Naive B cell (primary cell): ENCODE results near the gene CCDC74A. TPM values are rescaled to one million over a fixed set of nuclear protein-coding genes. Genes with fewer than 3 reads are reported as not detected.
"Not testable (repeated sequence)": the region's sequence is repeated elsewhere in the genome, so short reads cannot be mapped to it uniquely, and the experiment has no call there.

Source experiments
- ATAC-seq, 2 donors: fragments of 150-1000 bp; cut with Tn5 transposase; 2 replicates each; pipeline ENCODE4 v1.10.0; 2021; ENCODE audit warnings: low read depth in 2 of 2, mild to moderate bottlenecking in 2 of 2, moderate library complexity in 2 of 2
- DNase-seq: peaks from one replicate; pipeline ENCODE4 v3.0.0; 2022
- H3K27ac Mint-ChIP-seq, 6 donors: one replicate each; pipeline ENCODE4 v1.8.0; 2020 to 2022; ENCODE audit warnings: mild to moderate bottlenecking in 6 of 6, mixed read lengths in 6 of 6, moderate library complexity in 5 of 6, inconsistent platforms in 2 of 6
- H3K27me3 Mint-ChIP-seq, 3 donors: one replicate each; pipeline ENCODE4 v1.8.0; 2021 to 2022; ENCODE audit warnings: mixed read lengths in 3 of 3, mild to moderate bottlenecking in 1 of 3
- H3K36me3 Mint-ChIP-seq, 2 donors: one replicate each; pipeline ENCODE4 v1.8.0; 2020 to 2022; ENCODE audit warnings: mixed read lengths in 2 of 2, inconsistent platforms in 1 of 2, mild to moderate bottlenecking in 1 of 2
- H3K4me1 Mint-ChIP-seq, 3 donors: one replicate each; pipeline ENCODE4 v1.8.0; 2020 to 2022; ENCODE audit warnings: mixed read lengths in 3 of 3, inconsistent platforms in 1 of 3, mild to moderate bottlenecking in 1 of 3, moderate library complexity in 1 of 3
- H3K4me3 Mint-ChIP-seq, 8 donors: one replicate each; pipeline ENCODE4 v1.8.0; 2020 to 2022; ENCODE audit warnings: mild to moderate bottlenecking in 8 of 8, mixed read lengths in 8 of 8, moderate library complexity in 8 of 8, inconsistent platforms in 2 of 8
- H3K9me3 Mint-ChIP-seq, 7 donors: one replicate each; pipeline ENCODE4 v1.8.0; 2020 to 2022; ENCODE audit warnings: mixed read lengths in 7 of 7, mild to moderate bottlenecking in 5 of 7, inconsistent platforms in 2 of 7, moderate library complexity in 1 of 7
- polyA plus RNA-seq, 6 donors: library from polyadenylated mRNA; unstranded; fragments of 300-500 nt; fragmentation: Illumina TruSeq; gene quantifications; one replicate each; pipeline ENCODE4 v1.2.3, GENCODE V29; 2021; ENCODE audit warnings: low read depth in 6 of 6

The CCDC74A gene
- polyA plus RNA-seq, 6 donors from 2014 or later: 0.27 TPM; not detected in 4

DNA sequence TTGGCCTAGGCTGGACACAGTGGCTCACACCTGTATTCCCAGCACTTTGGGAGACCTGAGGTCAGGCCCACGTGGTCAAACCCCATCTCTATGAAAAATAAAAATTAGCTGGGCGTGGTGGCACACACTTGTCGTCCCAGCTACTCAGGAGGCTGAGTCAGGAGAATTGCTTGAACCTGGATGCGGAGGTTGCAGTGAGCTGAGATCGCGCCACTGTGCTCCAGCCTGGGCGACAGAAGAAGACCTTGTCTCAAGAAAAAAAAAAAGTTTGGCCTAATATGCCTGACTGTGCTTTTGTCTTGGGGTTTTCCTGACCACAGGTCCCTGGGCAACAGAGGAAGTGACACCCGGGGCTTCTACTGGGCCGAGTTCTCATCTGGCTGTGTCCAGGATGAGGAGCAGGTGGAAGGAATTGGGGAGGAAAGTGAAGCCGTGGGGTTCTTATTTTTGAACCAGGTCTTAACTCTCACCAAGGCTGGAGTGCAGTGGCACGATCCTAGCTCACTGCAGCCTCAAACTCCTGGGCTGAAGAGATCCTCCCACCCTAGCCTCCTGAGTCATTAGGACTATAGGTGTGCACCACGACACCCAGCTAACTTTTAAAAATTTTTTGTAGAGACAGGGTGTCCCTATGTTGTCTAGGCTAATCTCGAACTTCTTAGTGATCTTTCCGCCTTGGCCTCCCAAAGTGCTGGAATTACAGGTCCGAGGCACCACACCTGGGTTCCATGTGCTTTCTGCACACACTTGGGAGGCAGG, 13.1 kb upstream of the CCDC74A start:
- H3K27ac Mint-ChIP-seq: peak overlapping the region; percentile 53 to 93 (median 88)
- DNase-seq (peak; percentile 43), ATAC-seq (peak; percentile 78)
- H3K9me3 Mint-ChIP-seq, H3K27me3 Mint-ChIP-seq, H3K36me3 Mint-ChIP-seq: not testable (repeated sequence)
- H3K4me1 Mint-ChIP-seq: peaks cover 5 to 32% (median 25%) of the 10 kb centered on the region in 3 donors
- H3K4me3 Mint-ChIP-seq: peak overlapping the region in 2 of 8 donors; percentile 28 to 65

DNA sequence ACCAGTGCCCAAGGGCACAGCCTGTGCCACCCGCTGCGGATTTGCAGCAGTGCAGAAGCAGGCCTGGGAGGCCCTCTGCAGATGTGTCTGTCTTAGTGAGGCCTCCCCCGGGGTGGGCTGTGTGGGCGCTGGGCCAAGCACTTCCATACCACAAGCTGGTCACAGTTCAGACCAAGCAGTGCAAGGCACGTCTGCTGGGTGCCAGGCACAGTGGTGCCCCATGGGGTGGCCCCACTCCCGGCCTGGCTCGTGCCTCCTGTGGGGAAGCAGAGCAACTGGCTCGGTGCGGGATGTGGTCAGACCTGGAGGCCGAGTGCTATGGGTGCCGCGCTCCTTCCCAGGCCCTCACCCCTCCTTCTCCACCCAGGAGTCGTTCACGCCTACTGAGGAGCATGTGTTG, 12.5 kb upstream of the CCDC74A start:
- peak in 1 of 2 donors; percentile 10 for ATAC-seq
- not testable (repeated sequence) for H3K4me3 Mint-ChIP-seq

DNA sequence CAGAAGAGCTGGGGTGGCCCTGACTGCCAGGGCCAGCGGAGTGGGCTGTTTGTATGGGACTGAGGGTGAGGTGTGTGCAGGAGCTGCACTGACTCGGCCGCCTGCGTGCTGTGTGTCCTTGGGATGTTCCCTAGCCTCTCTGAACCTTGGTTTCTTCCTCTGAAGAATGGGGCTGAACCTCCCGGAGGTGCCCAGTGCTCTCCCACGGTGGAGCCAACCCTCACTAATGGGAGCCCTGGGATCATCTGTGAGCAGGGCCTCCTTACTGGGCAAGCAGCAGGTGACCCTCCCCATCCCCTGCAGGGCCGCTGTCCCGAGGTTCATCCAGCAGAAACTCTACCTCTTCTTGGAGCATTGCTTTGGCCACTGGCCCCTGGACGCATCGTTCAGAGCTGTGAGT, 11.7 kb upstream of the CCDC74A start:
- H3K27me3 Mint-ChIP-seq: no peaks in the 10 kb centered on the region
- H3K4me1 Mint-ChIP-seq: peaks cover 5 to 32% (median 25%) of the 10 kb centered on the region in 3 donors
- ATAC-seq (no peak), DNase-seq (no peak)
- no peaks in the 10 kb centered on the region for H3K9me3 Mint-ChIP-seq
- H3K36me3 Mint-ChIP-seq: peaks cover 5 to 10% of the 10 kb centered on the region in 2 donors
- peak overlapping the region in 1 of 8 donors; percentile 8 for H3K4me3 Mint-ChIP-seq
- no peak overlapping the region for H3K27ac Mint-ChIP-seq

More for the DNA sequence above, 12.5 kb upstream of the CCDC74A start:
- not testable (repeated sequence) for H3K36me3 Mint-ChIP-seq, DNase-seq, H3K9me3 Mint-ChIP-seq, H3K27me3 Mint-ChIP-seq
- Mint-ChIP-seq H3K4me1 (peaks cover 5 to 32% (median 25%) of the 10 kb centered on the region in 3 donors), H3K27ac (peak overlapping the region in 4 of 6 donors; percentile 47 to 93 (median 84))

DNA sequence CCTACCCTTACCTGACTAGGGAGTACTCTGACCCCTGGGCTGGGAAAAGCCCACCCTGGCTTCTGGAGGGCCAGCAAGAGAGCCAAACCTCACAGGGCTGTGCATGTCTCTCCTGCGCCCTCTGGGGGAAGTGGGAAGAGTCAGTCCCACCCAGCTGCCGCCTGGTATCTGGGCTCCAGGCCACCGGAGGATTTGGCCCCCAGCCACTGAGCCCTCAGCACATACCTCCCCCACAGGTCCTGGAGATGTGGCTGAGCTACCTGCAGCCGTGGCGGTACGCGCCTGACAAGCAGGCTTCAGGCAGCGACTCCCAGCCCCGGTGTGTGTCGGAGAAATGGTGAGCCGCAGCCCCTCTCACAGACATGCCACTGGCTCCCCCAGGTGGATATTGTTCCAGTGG, 11.1 kb upstream of the CCDC74A start:
- Mint-ChIP-seq H3K27ac (peak overlapping the region in 4 of 6 donors; percentile 38 to 78 (median 58)), H3K4me1 (peaks cover 5 to 32% (median 25%) of the 10 kb centered on the region in 3 donors)
- not testable (repeated sequence) for H3K27me3 Mint-ChIP-seq, ATAC-seq, H3K9me3 Mint-ChIP-seq, H3K36me3 Mint-ChIP-seq, DNase-seq, H3K4me3 Mint-ChIP-seq

- DNase-seq (no peak), ATAC-seq (no peak)
- H3K4me3 Mint-ChIP-seq: no peak overlapping the region
- H3K36me3 Mint-ChIP-seq: peaks cover 3 to 10% of the 10 kb centered on the region in 2 donors
- H3K4me1 Mint-ChIP-seq: peaks cover 4 to 27% (median 23%) of the 10 kb centered on the region in 3 donors
- no peaks in the 10 kb centered on the region for H3K27me3 Mint-ChIP-seq
- H3K9me3 Mint-ChIP-seq: no peaks in the 10 kb centered on the region
- peak overlapping the region in 4 of 6 donors; percentile 38 to 78 (median 58) for H3K27ac Mint-ChIP-seq
Observed at GRCh38 chr2:131517106-131517831, 10.4 kb upstream of the CCDC74A start.

GRCh38 chr2:131517856-131518255, 9.8 kb upstream of the CCDC74A start:
- DNase-seq, H3K9me3 Mint-ChIP-seq, H3K4me3 Mint-ChIP-seq, H3K36me3 Mint-ChIP-seq, H3K27me3 Mint-ChIP-seq, ATAC-seq: not testable (repeated sequence)
- Mint-ChIP-seq H3K4me1 (peaks cover 0 to 21% (median 18%) of the 10 kb centered on the region in 3 donors), H3K27ac (peak overlapping the region in 2 of 6 donors; percentile 36 to 78)

GRCh38 chr2:131518531-131518930, 9.2 kb upstream of the CCDC74A start:
- not testable (repeated sequence) for H3K27me3 Mint-ChIP-seq, H3K36me3 Mint-ChIP-seq, ATAC-seq, H3K9me3 Mint-ChIP-seq, DNase-seq
- Mint-ChIP-seq H3K4me1 (peaks cover 0 to 17% (median 16%) of the 10 kb centered on the region in 3 donors), H3K4me3 (peak overlapping the region in 1 of 8 donors; percentile 71), H3K27ac (peak overlapping the region in 2 of 6 donors; percentile 70 to 96)

GRCh38 chr2:131519466-131519865, 8.2 kb upstream of the CCDC74A start:
- DNase-seq: no peak
- Mint-ChIP-seq H3K27me3 (no peaks in the 10 kb centered on the region), H3K27ac (peak overlapping the region in 1 of 6 donors; percentile 51), H3K4me3 (no peak overlapping the region), H3K9me3 (no peaks in the 10 kb centered on the region), H3K4me1 (peaks cover 0 to 7% (median 7%) of the 10 kb centered on the region in 3 donors), H3K36me3 (peaks cover 0 to 10% of the 10 kb centered on the region in 2 donors)
- ATAC-seq: no peak

DNA sequence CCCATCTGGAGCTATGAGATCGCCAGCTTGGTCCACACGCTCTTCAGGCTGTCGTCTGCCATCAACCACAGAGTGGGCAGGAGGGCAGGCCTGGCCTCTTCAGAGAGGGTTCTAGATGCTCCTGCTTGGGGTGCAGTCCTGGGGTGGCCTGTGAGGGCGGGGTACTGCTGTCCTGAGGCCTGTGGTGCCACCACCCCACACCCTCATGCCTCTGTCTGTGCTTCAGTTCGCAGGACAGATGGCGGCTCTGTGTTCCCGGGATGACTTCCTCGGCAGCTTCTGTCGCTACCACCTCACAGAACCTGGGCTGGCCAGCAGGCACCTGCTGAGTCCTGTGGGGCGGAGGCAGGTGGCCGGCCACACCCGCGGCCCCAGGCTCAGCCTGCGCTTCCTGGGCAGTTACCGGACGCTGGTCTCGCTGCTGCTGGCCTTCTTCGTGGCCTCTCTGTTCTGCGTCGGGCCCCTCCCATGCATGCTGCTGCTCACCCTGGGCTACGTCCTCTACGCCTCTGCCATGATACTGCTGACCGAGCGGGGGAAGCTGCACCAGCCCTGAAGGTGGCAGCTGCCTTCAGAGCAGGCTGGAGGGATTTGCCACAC, 7.7 kb upstream of the CCDC74A start:
- not testable (repeated sequence) for H3K36me3 Mint-ChIP-seq, H3K4me1 Mint-ChIP-seq, H3K9me3 Mint-ChIP-seq, ATAC-seq, DNase-seq, H3K4me3 Mint-ChIP-seq, H3K27me3 Mint-ChIP-seq
- peak overlapping the region in 1 of 6 donors; percentile 51 for H3K27ac Mint-ChIP-seq

DNA sequence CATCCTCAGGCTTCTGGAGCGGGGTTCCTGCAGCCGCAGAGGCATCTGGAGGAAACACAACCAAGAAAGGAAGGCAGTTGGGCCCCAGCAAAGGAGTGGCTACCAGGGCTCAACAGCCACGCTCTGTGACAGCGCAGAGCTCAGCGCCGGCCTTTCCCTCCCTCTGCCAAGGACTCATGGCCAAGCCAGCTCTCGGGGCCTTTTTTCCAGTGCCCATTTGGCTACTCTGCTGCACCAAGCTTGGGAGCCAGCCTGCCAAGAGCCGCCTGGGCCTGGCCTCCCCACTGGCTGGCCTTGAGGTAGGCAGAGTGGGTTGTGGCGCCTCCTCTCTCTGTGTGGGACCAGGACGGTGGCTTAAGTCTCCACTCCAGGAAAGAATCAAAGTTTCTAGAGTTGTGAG, 7.2 kb upstream of the CCDC74A start:
- no peak for ATAC-seq
- no peak for DNase-seq
- Mint-ChIP-seq H3K4me1 (no peaks in the 10 kb centered on the region), H3K27me3 (no peaks in the 10 kb centered on the region), H3K9me3 (no peaks in the 10 kb centered on the region), H3K4me3 (no peak overlapping the region), H3K27ac (no peak overlapping the region), H3K36me3 (peaks cover 0 to 10% of the 10 kb centered on the region in 2 donors)

GRCh38 chr2:131521524-131521923, 6.2 kb upstream of the CCDC74A start:
- H3K36me3 Mint-ChIP-seq, H3K4me1 Mint-ChIP-seq, H3K4me3 Mint-ChIP-seq, H3K27me3 Mint-ChIP-seq, DNase-seq, ATAC-seq, H3K9me3 Mint-ChIP-seq: not testable (repeated sequence)
- H3K27ac Mint-ChIP-seq: peak overlapping the region in 1 of 6 donors; percentile 51

GRCh38 chr2:131521961-131522781, 5.5 kb upstream of the CCDC74A start:
- Mint-ChIP-seq H3K36me3 (peaks cover 0 to 5% of the 10 kb centered on the region in 2 donors), H3K9me3 (no peaks in the 10 kb centered on the region), H3K4me1 (peaks cover 0 to under 1% (median 0%) of the 10 kb centered on the region in 3 donors), H3K4me3 (peak overlapping the region in 2 of 8 donors; percentile 39 to 56), H3K27ac (peak overlapping the region in 4 of 6 donors; percentile 32 to 81 (median 52)), H3K27me3 (no peaks in the 10 kb centered on the region)
- no peak for DNase-seq
- ATAC-seq: no peak

DNA sequence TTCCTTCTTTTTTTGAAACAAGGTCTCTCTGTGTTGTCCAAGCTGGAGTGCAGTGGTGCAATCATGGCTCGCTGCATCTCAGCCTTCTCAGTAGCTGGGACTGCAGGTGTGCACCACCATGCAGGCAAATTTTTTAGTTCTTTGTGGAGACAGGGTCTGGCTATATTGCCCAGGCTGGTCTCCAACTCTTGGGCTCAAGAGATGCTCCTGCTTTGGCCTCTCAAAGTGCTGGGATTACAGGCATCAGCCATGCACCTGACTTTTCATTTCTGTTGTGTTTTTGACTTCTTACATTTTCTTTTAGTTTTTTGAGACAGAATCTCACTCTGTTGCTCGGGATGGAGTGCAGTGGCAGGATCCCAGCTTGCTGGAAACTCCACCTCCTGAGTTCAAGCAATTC, 2.4 kb upstream of the CCDC74A start:
- H3K27me3 Mint-ChIP-seq: not testable (repeated sequence)
- peaks cover 3 to 15% (median 5%) of the 10 kb centered on the region in 3 donors for H3K4me1 Mint-ChIP-seq

More for the DNA sequence above, 2.4 kb upstream of the CCDC74A start:
- not testable (repeated sequence) for H3K9me3 Mint-ChIP-seq, ATAC-seq, DNase-seq, H3K36me3 Mint-ChIP-seq
- Mint-ChIP-seq H3K27ac (peak overlapping the region in 1 of 6 donors; percentile 33), H3K4me3 (peak overlapping the region in 1 of 8 donors; percentile 15)
